ENCODE data around the gene KCNQ1. TPM values are rescaled to one million over a fixed set of nuclear protein-coding genes. Genes with fewer than 3 reads are reported as not detected.

Gene KCNQ1
- total RNA-seq, 1 donor from 2014 or later: 96.4 TPM

DNA sequence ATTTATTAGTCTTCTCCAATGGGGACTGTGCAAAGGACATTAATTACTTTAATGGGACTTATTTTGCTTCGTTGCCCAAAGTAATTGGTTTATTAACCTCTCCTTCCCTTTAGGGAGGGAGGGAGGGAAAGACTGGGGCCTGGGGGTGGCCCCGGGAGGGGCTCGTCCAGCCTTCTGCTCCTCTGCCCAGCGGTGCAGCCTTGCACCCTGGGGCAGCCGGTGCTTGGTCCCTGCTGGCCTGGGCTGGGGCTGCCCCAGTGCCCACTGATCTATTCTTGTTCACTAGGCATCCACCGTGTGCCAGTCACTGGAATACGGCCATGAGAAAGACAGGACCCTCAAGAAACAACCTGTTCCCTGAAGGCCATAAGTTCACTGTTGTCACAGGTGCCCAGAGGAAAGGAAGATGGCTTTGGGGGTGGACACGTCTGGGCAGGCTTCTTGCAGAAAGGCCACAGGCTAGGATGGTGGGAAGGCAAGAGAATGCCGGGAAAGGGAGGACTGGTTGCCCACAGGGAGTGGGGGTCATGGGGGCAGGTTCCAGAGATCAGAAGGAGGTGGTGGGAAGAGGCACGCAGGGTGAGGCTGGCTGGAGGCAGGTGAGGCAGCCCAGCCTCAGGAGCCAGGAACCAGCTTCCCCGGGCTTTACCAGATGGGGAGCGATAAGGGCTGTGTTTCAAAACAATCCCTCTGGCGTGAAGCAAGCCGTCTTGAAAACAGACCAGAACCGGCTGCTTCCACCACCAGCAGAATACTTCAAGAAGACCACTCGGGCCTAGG is 302.6 kb downstream of the KCNQ1 start:
- DNase-seq (ENCODE audit: low spot score): no peak

DNA sequence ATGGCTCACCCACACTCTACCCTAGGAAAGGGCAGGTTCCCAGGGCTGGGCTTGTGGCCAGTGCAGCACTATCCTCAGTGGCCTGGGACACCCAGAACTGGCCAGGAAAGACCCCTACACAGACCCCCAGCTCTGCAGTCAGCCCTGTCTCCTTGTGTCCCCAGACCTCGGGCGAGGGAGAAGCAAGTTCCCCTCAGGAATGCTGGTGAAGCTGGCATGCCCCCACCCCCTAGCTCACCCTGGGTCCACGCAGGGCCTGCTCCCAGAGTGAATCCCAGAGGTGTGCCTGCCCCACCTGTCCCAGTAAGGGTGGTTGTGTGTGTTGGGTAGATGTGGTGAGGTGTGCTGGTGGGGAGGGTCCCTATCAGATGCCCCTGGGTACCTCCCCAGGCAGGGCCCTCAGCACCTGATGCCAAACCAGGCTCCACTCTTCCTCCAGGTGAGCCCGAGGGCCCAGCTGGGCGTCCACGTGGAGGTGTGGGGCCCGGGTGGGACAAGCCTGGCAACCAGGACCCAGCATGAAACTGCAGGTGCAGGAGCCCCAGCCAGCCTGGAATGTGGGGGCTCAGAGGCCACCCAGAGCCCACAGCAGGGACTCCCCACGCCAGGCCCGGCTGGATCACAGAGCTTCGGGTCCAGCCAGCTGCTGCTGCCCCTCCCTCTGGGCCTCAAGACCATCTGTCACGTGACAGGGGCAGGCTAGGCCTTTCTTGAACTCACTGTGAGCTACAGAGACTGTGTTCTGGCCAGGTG is 303.4 kb downstream of the KCNQ1 start:
- no peak for DNase-seq (ENCODE audit: low spot score)

DNA sequence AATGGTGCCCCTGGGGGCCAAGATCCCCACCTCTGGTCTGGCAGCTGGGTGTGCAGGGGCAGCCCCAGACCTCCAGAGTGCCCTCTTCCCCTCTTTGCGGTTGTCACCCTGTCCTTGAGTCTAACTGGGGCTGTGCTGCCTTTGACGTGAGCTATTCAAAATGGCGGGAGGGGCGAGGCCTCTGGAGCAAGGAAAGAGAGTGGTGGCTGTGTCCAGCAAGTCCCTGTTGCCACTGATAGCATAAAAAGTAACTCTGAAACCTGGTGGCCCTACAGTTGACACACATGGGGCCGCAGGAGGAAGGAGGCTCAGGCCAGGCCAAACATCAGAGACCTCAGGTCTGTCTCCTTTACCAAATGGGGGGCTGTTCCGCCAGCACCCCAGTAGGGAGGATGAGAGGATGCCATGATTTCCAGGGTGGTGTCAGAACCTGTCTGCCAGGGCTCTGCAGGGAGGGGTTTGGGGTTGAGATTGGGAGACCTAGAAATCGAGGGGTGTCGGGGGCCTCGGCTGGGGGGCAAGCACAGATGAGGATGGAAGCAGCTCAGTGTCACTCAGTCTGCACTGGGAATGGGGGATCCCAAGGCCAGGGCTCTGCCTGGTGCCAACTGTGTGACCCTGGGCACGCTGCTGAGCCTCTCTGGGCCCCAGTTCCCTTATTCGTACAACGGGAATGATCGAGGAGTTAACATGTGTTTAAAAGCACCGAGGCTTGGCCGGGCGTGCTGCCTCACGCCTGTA is 304.2 kb downstream of the KCNQ1 start:
- no peak for DNase-seq (ENCODE audit: low spot score)

DNA sequence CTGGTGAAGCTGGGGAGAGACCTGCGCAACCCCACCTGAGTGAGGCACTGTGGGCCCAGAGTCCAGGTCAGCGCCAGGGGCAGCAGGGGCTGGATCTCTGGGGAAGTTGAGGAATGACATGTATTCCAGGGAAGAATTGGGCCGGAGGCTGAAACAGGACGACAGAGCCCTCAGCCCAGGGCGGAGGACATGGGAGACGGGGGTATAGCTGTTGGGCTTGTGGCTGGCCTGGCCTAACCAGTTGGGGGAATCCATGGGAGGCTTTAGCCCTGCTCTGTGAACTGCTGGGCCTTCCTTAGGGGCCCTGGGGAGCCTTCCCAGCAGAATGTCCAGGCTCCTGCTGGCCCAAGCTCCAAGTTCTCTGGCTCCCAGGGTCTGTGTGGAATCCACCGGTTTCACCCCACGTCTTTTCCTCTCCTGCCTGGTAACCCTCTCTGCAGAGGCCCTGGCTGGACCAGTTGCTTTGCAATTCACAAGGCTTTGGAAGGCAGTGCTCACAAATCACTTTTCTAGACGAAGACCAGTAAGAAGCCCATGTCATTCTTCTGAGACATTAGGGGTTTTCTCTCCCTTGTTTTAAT is 305.4 kb downstream of the KCNQ1 start:
- DNase-seq (ENCODE audit: low spot score): no peak

- DNase-seq (ENCODE audit: low spot score): no peak
These were observed 306.1 kb downstream of the KCNQ1 start for GRCh38 chr11:2750682-2751522.

DNA sequence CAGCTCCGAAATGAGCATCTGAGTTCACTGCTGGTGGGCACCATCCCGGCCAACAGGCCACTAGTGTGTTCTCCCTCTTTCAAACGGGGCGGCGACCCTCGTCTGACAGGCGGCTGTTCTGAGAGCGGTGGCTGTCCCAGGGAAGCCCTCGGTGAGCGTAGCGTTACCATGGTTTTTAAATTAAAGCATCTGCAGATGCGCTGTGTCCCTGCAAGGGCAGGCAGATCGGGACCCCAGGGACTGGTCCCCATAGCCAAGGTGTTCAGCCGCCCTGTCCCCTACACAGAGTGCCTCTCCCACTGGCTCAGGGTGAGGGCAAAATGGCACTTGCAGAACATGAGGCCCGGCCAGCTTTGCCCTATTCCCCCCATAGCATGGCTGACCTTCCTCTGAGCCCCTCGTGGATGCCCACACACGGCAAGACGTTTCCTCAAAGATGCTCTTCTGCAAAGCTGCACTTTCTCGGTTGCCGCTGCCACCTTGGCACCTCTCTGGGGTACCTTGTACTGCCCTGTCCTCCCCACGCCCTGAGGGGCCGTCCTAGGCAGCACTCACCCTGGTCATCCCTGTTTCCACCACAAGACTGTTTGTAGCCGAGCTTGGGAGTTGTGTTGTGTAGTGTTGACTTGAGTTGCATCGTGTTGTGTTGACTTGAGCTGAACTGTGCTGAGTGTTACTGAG is 306.9 kb downstream of the KCNQ1 start:
- DNase-seq (ENCODE audit: low spot score): no peak

GRCh38 chr11:2752204-2752770 is 307.5 kb downstream of the KCNQ1 start:
- DNase-seq (ENCODE audit: low spot score): no peak

DNA sequence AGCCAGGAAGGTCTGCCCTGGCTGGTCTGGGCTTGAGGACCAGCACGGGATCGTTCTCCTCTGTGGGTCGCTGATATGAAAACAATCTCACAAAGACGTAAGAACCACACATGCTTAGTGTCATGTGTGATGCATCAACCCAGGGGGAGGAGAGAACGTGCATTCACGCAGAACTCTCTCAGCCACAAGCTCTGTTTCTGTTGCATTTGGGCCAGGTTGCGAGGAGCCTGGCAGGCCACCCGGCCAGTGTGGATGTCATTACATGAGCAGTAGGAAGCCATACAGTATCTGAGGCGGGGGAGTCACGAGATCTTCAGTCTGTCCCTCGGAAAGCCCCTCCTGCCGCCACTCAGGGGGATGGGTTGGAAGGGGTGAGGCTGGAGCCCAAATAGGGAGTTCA is 308.1 kb downstream of the KCNQ1 start:
- DNase-seq (ENCODE audit: low spot score): no peak

GRCh38 chr11:2754008-2754407 is 309.2 kb downstream of the KCNQ1 start:
- DNase-seq (ENCODE audit: low spot score): no peak

- no peak for DNase-seq (ENCODE audit: low spot score)
These were observed 310.3 kb downstream of the KCNQ1 start for GRCh38 chr11:2755071-2755470.

DNA sequence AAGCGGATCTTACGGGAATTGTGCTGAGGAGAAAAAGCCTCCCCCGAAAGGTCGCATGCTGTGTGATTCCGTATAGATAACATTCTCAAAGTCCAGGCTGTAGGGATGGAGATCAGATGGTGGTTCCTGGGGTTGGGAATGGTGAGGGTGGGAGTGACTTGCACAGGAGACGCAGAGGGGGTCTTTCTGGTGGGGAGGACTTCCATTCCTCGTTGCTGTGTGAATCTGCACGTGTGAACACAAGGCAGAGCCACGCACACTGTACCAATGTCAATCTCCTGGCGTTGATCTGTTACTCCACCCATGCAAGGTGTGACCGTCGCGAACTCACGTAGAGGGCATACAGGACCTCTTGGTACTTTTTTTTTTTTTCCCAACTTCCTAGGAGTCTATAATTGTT is 313.9 kb downstream of the KCNQ1 start:
- no peak for DNase-seq (ENCODE audit: low spot score)

GRCh38 chr11:2759228-2760195 is 314.7 kb downstream of the KCNQ1 start:
- no peak for DNase-seq (ENCODE audit: low spot score)

- no peak for DNase-seq (ENCODE audit: low spot score)
These were observed 315.5 kb downstream of the KCNQ1 start for GRCh38 chr11:2760196-2760871.

GRCh38 chr11:2761131-2762030 is 316.6 kb downstream of the KCNQ1 start:
- peak; percentile 20 for DNase-seq (ENCODE audit: low spot score)

DNA sequence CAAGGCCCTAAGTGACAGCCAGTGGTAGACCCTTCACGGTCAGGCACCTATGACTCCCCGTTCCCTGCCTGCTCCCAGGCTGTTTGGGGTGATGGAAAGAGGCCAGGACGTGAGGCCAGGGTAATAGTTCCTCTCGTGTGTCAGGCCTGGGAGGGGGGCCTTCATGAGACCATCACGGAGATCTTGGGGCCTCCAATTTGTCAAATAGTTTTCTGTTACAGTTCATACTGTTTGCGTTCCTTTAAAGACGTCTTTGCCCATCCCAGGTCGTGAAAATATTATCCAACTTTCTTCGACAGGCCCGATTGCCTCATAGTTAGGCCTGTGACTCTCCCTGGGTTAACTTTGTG is 317.2 kb downstream of the KCNQ1 start:
- peak; percentile 8 for DNase-seq (ENCODE audit: low spot score)

DNA sequence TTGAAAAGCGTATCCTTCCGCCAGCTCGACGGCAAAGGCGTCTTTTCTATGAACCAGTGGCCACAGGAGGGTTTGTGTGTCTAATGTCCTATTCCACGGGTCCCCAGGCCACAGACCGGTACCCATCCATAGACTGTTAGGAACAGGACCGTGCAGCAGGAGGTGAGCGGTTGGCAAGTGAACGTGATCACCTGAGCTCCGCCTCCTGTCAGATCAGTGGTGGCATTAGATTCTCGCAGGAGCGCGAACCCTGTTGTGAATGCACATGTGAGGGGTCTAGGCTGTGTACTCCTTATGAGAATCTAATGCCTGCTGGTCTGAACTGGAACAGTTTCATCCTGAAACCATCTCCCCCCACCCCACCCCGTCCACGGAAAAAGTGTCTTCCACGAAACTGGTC is 317.6 kb downstream of the KCNQ1 start:
- peak; percentile 8 for DNase-seq (ENCODE audit: low spot score)

GRCh38 chr11:2763984-2764383 is 319.2 kb downstream of the KCNQ1 start:
- DNase-seq (ENCODE audit: low spot score): no peak

DNA sequence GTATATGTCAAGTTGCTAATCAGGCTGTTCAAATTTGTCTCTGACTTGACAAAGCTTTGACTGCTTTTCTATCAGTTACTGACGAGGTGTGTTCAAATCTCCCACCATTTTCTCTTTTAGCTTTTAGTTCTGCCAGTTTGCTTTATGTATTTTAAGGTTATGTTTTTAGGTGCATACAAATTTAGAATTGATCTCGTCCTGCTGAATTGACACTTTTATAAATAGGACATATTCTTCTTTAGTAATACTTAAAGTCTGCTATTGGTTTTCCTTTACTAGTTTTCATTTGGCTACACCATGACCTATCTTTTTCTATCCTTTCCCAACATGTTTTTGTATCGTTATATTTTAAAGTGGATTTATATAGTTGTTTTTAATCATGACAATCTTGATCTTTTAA is 320.7 kb downstream of the KCNQ1 start:
- DNase-seq (ENCODE audit: low spot score): no peak

All from mucosa of gallbladder (tissue), 1 donor.